ENCODE results near the gene MCRIP2.
A peak's percentile ranks its signal among the peaks of the same experiment; 100 is the strongest.

The MCRIP2 gene

GRCh38 chr16:667113-667779, 25.6 kb downstream of the MCRIP2 start:
- TF ChIP-seq CTCF (IDR thresholded peaks at IDR 0.05; ENCODE audit: control insufficient read depth, extremely low read depth, insufficient read depth), result no peak
- H3K4me3 ChIP-seq (ENCODE audit: low read depth, low read length), result no peak overlapping the region
- DNase-seq (ENCODE audit: low read depth), result no peak

- DNase-seq (ENCODE audit: low read depth), result peak; percentile 53
- TF ChIP-seq CTCF (IDR thresholded peaks at IDR 0.05; ENCODE audit: control insufficient read depth, extremely low read depth, insufficient read depth), result peak; percentile 98
Observed at GRCh38 chr16:667780-668518, 26.3 kb downstream of the MCRIP2 start, which contains the start of gene RHOT2. RHOT2 (plus strand) TSS chr16:668132; CDS start chr16:668200, 68 bp downstream.

GRCh38 chr16:668519-669171, 27.0 kb downstream of the MCRIP2 start:
- no peak for DNase-seq (ENCODE audit: low read depth)
- no peak for TF ChIP-seq CTCF (IDR thresholded peaks at IDR 0.05; ENCODE audit: control insufficient read depth, extremely low read depth, insufficient read depth)
- peak overlapping the region; percentile 90 for H3K4me3 ChIP-seq (ENCODE audit: low read depth, low read length)

More at GRCh38 chr16:667780-668518, 26.3 kb downstream of the MCRIP2 start, which contains the start of gene RHOT2:
- peak within 1 kb of the TSS; percentile 90 for H3K4me3 ChIP-seq (ENCODE audit: low read depth, low read length)

- TF ChIP-seq CTCF (IDR thresholded peaks at IDR 0.05; ENCODE audit: control insufficient read depth, extremely low read depth, insufficient read depth), result no peak
- peak overlapping the region; percentile 90 for H3K4me3 ChIP-seq (ENCODE audit: low read depth, low read length)
- DNase-seq (ENCODE audit: low read depth), result no peak
Observed at GRCh38 chr16:669666-670065, 28.0 kb downstream of the MCRIP2 start.

GRCh38 chr16:670485-671352, 29.1 kb downstream of the MCRIP2 start:
- no peak overlapping the region for H3K4me3 ChIP-seq (ENCODE audit: low read depth, low read length)
- TF ChIP-seq CTCF (IDR thresholded peaks at IDR 0.05; ENCODE audit: control insufficient read depth, extremely low read depth, insufficient read depth), result no peak
- DNase-seq (ENCODE audit: low read depth), result no peak

All from LNCaP clone FGC (cell line).